Urinary bladder (tissue), 4 donors: Measurements from ENCODE around the gene PTPN11. TPM values are rescaled to one million over a fixed set of nuclear protein-coding genes. Genes with fewer than 3 reads are reported as not detected.
"Not testable (repeated sequence)": the region's sequence is repeated elsewhere in the genome, so short reads cannot be mapped to it uniquely, and the experiment has no call there.

ENCODE experiments used
- DNase-seq: peaks from one replicate; pipeline ENCODE4 v3.0.0-alpha.2; 2015; ENCODE audit errors: extremely low spot score
- H3K27ac ChIP-seq: one replicate; pipeline ENCODE4 v1.5.1; 2013; ENCODE audit warnings: low read depth, mild to moderate bottlenecking, moderate library complexity
- H3K36me3 ChIP-seq: one replicate; pipeline ENCODE4 v1.6.1; 2013; ENCODE audit warnings: mild to moderate bottlenecking, moderate library complexity; ENCODE audit not compliant: insufficient read depth
- H3K4me1 ChIP-seq: one replicate; pipeline ENCODE4 v1.6.1; 2013; ENCODE audit warnings: mild to moderate bottlenecking, moderate library complexity; ENCODE audit not compliant: insufficient read depth
- H3K4me3 ChIP-seq: one replicate; pipeline ENCODE4 v1.5.1; 2013; ENCODE audit warnings: low read depth, low read length
- WGBS: extraction: QIAGEN DNeasy Blood & Tissue Kit; methylation state at CpG from one replicate; pipeline ENCODE4 v1.1.7; 2013; 5-methylcytosine and 5-hydroxymethylcytosine counted together
- polyA plus RNA-seq: library from polyadenylated mRNA; stranded (reverse); fragments of 200-250 nt; gene quantifications from one replicate; pipeline ENCODE4 v1.2.3, GENCODE V29; 2013
- total RNA-seq: library from RNA; depleted of rRNA; stranded (reverse); fragments of >200 nt; gene quantifications from one replicate; pipeline ENCODE4 v1.2.3, GENCODE V29; 2014
- donor health status: healthy with polysubstance abuse.
- donor health status: healthy.

Gene PTPN11
- total and polyA plus RNA-seq, 2 donors, result 65.7 to 68.2 TPM

GRCh38 chr12:112393328-112393727 is 25.4 kb upstream of the PTPN11 start:
- Histone ChIP-seq H3K36me3 (no peaks in the 10 kb centered on the region), H3K27ac (no peak overlapping the region), H3K4me1 (no peaks in the 10 kb centered on the region), H3K4me3 (no peak overlapping the region)
- 73% methylated on average over 1 of the region's 1 CpG for WGBS
- no peak for DNase-seq

- Histone ChIP-seq H3K36me3 (peaks cover 6% of the 10 kb centered on the region), H3K4me3 (no peak overlapping the region), H3K27ac (no peak overlapping the region), H3K4me1 (no peaks in the 10 kb centered on the region)
- 92% methylated on average over 5 of the region's 5 CpGs for WGBS
- DNase-seq, result no peak
Observed at GRCh38 chr12:112401054-112401453, 17.7 kb upstream of the PTPN11 start.

GRCh38 chr12:112401903-112402498 is 16.7 kb upstream of the PTPN11 start:
- peaks cover 6% of the 10 kb centered on the region for H3K36me3 ChIP-seq
- H3K27ac ChIP-seq, result no peak overlapping the region
- H3K4me3 ChIP-seq, result no peak overlapping the region
- WGBS, result 63% methylated on average over 5 of the region's 5 CpGs
- H3K4me1 ChIP-seq, result no peaks in the 10 kb centered on the region
- no peak for DNase-seq

GRCh38 chr12:112406519-112407488 is 11.9 kb upstream of the PTPN11 start:
- no peak for DNase-seq
- Histone ChIP-seq H3K4me3 (no peak overlapping the region), H3K27ac (no peak overlapping the region), H3K36me3 (peaks cover 8% of the 10 kb centered on the region), H3K4me1 (no peaks in the 10 kb centered on the region)
- 86% methylated on average over 11 of the region's 11 CpGs for WGBS

GRCh38 chr12:112407683-112408082 is 11.1 kb upstream of the PTPN11 start:
- H3K36me3 ChIP-seq, H3K4me1 ChIP-seq, H3K4me3 ChIP-seq, H3K27ac ChIP-seq, DNase-seq: not testable (repeated sequence)
- 84% methylated on average over 6 of the region's 6 CpGs for WGBS

- DNase-seq, result no peak
- Histone ChIP-seq H3K36me3 (peaks cover 8% of the 10 kb centered on the region), H3K27ac (peak overlapping the region; percentile 77), H3K4me3 (peak overlapping the region; percentile 58), H3K4me1 (no peaks in the 10 kb centered on the region)
- WGBS, result 18% methylated on average over 5 of the region's 5 CpGs
Observed at GRCh38 chr12:112408621-112409020, 10.1 kb upstream of the PTPN11 start.

- peak within 1 kb of the TSS; percentile 58 for H3K4me3 ChIP-seq
- 10% methylated on average over 46 of the region's 46 CpGs for WGBS
- H3K36me3 ChIP-seq, result peaks cover 8% of the 10 kb centered on the region
- H3K4me1 ChIP-seq, result no peaks in the 10 kb centered on the region
- DNase-seq, result peak; percentile 91
- H3K27ac ChIP-seq, result peak within 1 kb of the TSS; percentile 77
Observed at GRCh38 chr12:112409064-112409905, 9.5 kb upstream of the PTPN11 start, which contains the start of gene RPL6. TSS of gene RPL6 (minus strand) at chr12:112409605. CDS start at chr12:112408656, 949 bp downstream.

GRCh38 chr12:112409906-112410244 is 8.9 kb upstream of the PTPN11 start:
- Histone ChIP-seq H3K4me3 (no peak overlapping the region), H3K27ac (no peak overlapping the region), H3K4me1 (no peaks in the 10 kb centered on the region), H3K36me3 (peaks cover 8% of the 10 kb centered on the region)
- DNase-seq, result no peak
- WGBS, result 94% methylated on average over 14 of the region's 14 CpGs

- Histone ChIP-seq H3K36me3 (no peaks in the 10 kb centered on the region), H3K27ac (no peak overlapping the region), H3K4me1 (peaks cover 2% of the 10 kb centered on the region), H3K4me3 (no peak overlapping the region)
- no peak for DNase-seq
- 40% methylated on average over 2 of the region's 2 CpGs for WGBS
Observed at GRCh38 chr12:112413855-112414625, 4.7 kb upstream of the PTPN11 start.

GRCh38 chr12:112415457-112415856 is 3.3 kb upstream of the PTPN11 start:
- not testable (repeated sequence) for DNase-seq, H3K36me3 ChIP-seq, H3K4me3 ChIP-seq, H3K4me1 ChIP-seq, H3K27ac ChIP-seq
- WGBS, result 88% methylated on average over 4 of the region's 4 CpGs

- DNase-seq, result no peak
- whole genome bisulfite sequencing, result 2% methylated on average over 18 of the region's 18 CpGs
- peaks cover 2% of the 10 kb centered on the region for H3K4me1 ChIP-seq
- peak overlapping the region; percentile 90 for H3K4me3 ChIP-seq
- no peaks in the 10 kb centered on the region for H3K36me3 ChIP-seq
- H3K27ac ChIP-seq, result peak overlapping the region; percentile 99
Observed at GRCh38 chr12:112418273-112418607, 507 bp upstream of the PTPN11 start.

GRCh38 chr12:112419297-112420133 is 768 bp downstream of the PTPN11 start:
- Histone ChIP-seq H3K4me3 (peak overlapping the region; percentile 90), H3K36me3 (no peaks in the 10 kb centered on the region), H3K4me1 (peaks cover 4% of the 10 kb centered on the region), H3K27ac (peak overlapping the region; percentile 99)
- DNase-seq, result no peak
- WGBS, result 4% methylated on average over 31 of the region's 31 CpGs
